Panc1 (cell line): ENCODE measurements around the gene SKOR1. TPM values are rescaled to one million over a fixed set of nuclear protein-coding genes. Genes with fewer than 3 reads are reported as not detected.

Experiments used
- ATAC-seq: fragments of 200-7000 bp; cut with Tn5 transposase; 2 replicates; pipeline ENCODE4 v1.9.1; 2020; ENCODE audit warnings: mild to moderate bottlenecking, moderate library complexity
- BruUV-seq: library from RNA; stranded (reverse); fragments of 400-500 nt; replicated peaks from 2 replicates; lab custom pipeline; 2021; lab: Mats Ljungman, UMichigan
- CTCF ChIA-PET: fragments of 300-600 bp; sonication (Branson Sonifier 250); formaldehyde crosslinking; loops from one replicate; lab custom pipeline; 2022; ENCODE audit warnings: antibody characterized with exemption; lab: Charles Lee
- POLR2A ChIA-PET: fragments of 300-600 bp; sonication (Branson Sonifier 250); formaldehyde crosslinking; loops from one replicate; lab custom pipeline; 2022; ENCODE audit warnings: antibody characterized with exemption; lab: Charles Lee
- DNase-seq: peaks from one replicate; pipeline ENCODE4 v3.0.0-alpha.2; 2010; ENCODE audit warnings: low read depth, low spot score
- H3K27ac ChIP-seq: 2 replicates; pipeline ENCODE4 v1.5.1; 2011; ENCODE audit warnings: mild to moderate bottlenecking, low read length, inconsistent platforms
- H3K27me3 ChIP-seq: fragments of 200-500 bp; sonication (Bioruptor generic); 2 replicates; pipeline ENCODE4 v1.6.0; 2014; ENCODE audit warnings: low read length, inconsistent platforms; ENCODE audit not compliant: control insufficient read depth, insufficient read depth
- H3K36me3 ChIP-seq: fragments of 200-500 bp; sonication (Bioruptor generic); 2 replicates; pipeline ENCODE4 v1.5.1; 2014; ENCODE audit warnings: inconsistent platforms, mild to moderate bottlenecking, low read length, moderate library complexity; ENCODE audit not compliant: control insufficient read depth, insufficient read depth
- H3K4me1 ChIP-seq: 2 replicates; pipeline ENCODE4 v1.5.1; 2011; ENCODE audit warnings: inconsistent platforms, mild to moderate bottlenecking, low read length, moderate library complexity; ENCODE audit not compliant: control insufficient read depth, insufficient read depth
- H3K4me3 ChIP-seq, 2 experiments: 2 replicates each; pipeline ENCODE4 v1.5.1; 2011 to 2012; ENCODE audit warnings: low read depth in 2 of 2, low read length in 2 of 2, mild to moderate bottlenecking in 2 of 2, inconsistent platforms in 1 of 2, moderate library complexity in 1 of 2
- H3K9me3 ChIP-seq: fragments of 200-500 bp; sonication (Bioruptor generic); 2 replicates; pipeline ENCODE4 v1.5.1; 2014; ENCODE audit warnings: low read depth, mild to moderate bottlenecking, inconsistent platforms, low read length, moderate library complexity; ENCODE audit not compliant: control insufficient read depth, insufficient read depth
- POLR2AphosphoS5 ChIP-seq: IDR thresholded peaks from 2 replicates; pipeline ENCODE4 v1.6.1; 2012; ENCODE audit warnings: mild to moderate bottlenecking, low read depth, low read length, moderate library complexity
- SIN3A ChIP-seq: IDR thresholded peaks from 2 replicates; pipeline ENCODE4 v1.6.1; 2012; ENCODE audit warnings: low read depth, mild to moderate bottlenecking, low read length, moderate library complexity, borderline replicate concordance; ENCODE audit not compliant: insufficient read depth
- TCF7L2 ChIP-seq: IDR thresholded peaks from 2 replicates; pipeline ENCODE4 v1.6.1; 2011; ENCODE audit warnings: mild to moderate bottlenecking, low read depth, low read length, inconsistent platforms
- in situ Hi-C: cut with HindIII; loops from 2 replicates; pipeline ENCODE4 v1.10.0; 2016; ENCODE audit warnings: low sequenced_read_pairs, low pct_unique_long_range_greater_than_20kb
- intact Hi-C: fragments of 100-400 bp; cut with micrococcal nuclease; formaldehyde crosslinking; loops from one replicate; pipeline ENCODE4 v1.10.0; 2022; ENCODE audit not compliant: unreplicated experiment
- total RNA-seq: library from RNA; stranded (reverse); gene quantifications from one replicate; pipeline ENCODE4 v1.2.1, GENCODE V29; 2021; ENCODE audit not compliant: unreplicated experiment
- TF ChIP-seq, protein P1 (sequence below): fragments of 450-650 bp; IDR thresholded peaks from 2 replicates; pipeline ENCODE4 v1.5.1; 2017; ENCODE audit warnings: mild to moderate bottlenecking
- TF ChIP-seq, protein P2 (sequence below), 2 experiments: IDR thresholded peaks; 2 replicates each; pipeline ENCODE4 v1.6.1; 2011 to 2012; ENCODE audit warnings: low read depth in 2 of 2, control low read depth in 1 of 2, low read length in 1 of 2, mild to moderate bottlenecking in 1 of 2, moderate library complexity in 1 of 2; ENCODE audit not compliant: insufficient read depth in 1 of 2

Gene SKOR1
- total RNA-seq, 1 experiment from 2014 or later, result 0.21 TPM

DNA sequence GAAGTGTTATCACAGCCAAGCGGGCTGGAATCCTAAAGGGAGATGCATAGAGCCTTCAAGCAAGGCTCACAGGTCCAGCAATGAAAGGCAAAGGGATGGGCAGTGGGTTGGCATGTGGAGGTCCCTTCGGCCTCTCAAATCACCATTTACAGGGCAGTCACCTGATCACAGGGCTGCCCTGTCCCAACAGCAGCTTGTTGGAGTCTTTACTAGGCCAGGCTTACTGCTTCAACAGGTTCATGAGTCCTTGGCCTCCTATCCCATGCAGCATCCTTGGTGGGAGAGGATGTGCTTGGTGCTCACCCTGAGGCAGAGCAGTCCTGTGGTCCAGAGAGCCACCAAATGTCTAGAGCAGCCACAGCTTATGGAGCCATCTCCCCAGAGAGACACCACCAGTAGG, 24.2 kb upstream of the SKOR1 start:
- TF ChIP-seq POLR2AphosphoS5, result no peak
- TF ChIP-seq TCF7L2, result no peak
- TF ChIP-seq SIN3A, result no peak
- TF ChIP-seq, protein P1, sequence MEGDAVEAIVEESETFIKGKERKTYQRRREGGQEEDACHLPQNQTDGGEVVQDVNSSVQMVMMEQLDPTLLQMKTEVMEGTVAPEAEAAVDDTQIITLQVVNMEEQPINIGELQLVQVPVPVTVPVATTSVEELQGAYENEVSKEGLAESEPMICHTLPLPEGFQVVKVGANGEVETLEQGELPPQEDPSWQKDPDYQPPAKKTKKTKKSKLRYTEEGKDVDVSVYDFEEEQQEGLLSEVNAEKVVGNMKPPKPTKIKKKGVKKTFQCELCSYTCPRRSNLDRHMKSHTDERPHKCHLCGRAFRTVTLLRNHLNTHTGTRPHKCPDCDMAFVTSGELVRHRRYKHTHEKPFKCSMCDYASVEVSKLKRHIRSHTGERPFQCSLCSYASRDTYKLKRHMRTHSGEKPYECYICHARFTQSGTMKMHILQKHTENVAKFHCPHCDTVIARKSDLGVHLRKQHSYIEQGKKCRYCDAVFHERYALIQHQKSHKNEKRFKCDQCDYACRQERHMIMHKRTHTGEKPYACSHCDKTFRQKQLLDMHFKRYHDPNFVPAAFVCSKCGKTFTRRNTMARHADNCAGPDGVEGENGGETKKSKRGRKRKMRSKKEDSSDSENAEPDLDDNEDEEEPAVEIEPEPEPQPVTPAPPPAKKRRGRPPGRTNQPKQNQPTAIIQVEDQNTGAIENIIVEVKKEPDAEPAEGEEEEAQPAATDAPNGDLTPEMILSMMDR, result no peak
- TF ChIP-seq, protein P2, sequence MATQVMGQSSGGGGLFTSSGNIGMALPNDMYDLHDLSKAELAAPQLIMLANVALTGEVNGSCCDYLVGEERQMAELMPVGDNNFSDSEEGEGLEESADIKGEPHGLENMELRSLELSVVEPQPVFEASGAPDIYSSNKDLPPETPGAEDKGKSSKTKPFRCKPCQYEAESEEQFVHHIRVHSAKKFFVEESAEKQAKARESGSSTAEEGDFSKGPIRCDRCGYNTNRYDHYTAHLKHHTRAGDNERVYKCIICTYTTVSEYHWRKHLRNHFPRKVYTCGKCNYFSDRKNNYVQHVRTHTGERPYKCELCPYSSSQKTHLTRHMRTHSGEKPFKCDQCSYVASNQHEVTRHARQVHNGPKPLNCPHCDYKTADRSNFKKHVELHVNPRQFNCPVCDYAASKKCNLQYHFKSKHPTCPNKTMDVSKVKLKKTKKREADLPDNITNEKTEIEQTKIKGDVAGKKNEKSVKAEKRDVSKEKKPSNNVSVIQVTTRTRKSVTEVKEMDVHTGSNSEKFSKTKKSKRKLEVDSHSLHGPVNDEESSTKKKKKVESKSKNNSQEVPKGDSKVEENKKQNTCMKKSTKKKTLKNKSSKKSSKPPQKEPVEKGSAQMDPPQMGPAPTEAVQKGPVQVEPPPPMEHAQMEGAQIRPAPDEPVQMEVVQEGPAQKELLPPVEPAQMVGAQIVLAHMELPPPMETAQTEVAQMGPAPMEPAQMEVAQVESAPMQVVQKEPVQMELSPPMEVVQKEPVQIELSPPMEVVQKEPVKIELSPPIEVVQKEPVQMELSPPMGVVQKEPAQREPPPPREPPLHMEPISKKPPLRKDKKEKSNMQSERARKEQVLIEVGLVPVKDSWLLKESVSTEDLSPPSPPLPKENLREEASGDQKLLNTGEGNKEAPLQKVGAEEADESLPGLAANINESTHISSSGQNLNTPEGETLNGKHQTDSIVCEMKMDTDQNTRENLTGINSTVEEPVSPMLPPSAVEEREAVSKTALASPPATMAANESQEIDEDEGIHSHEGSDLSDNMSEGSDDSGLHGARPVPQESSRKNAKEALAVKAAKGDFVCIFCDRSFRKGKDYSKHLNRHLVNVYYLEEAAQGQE (IDR thresholded peaks at IDR 0.05; ENCODE audit: insufficient read depth in 1 of 2, low read depth in 2 of 2, low read length in 1 of 2), result no peak
- Histone ChIP-seq H3K36me3 (no peaks in the 10 kb centered on the region), H3K4me1 (no peaks in the 10 kb centered on the region), H3K9me3 (no peaks in the 10 kb centered on the region), H3K27ac (no peak overlapping the region), H3K27me3 (no peaks in the 10 kb centered on the region), H3K4me3 (no peak overlapping the region)
- in situ Hi-C loops, result no loop called here
- ATAC-seq (no peak), DNase-seq (no peak)
- CTCF ChIA-PET, result no interaction called here
- POLR2A ChIA-PET, result no interaction called here
- no TSS peak for BruUV-seq
- intact Hi-C loops, result no loop called here

DNA sequence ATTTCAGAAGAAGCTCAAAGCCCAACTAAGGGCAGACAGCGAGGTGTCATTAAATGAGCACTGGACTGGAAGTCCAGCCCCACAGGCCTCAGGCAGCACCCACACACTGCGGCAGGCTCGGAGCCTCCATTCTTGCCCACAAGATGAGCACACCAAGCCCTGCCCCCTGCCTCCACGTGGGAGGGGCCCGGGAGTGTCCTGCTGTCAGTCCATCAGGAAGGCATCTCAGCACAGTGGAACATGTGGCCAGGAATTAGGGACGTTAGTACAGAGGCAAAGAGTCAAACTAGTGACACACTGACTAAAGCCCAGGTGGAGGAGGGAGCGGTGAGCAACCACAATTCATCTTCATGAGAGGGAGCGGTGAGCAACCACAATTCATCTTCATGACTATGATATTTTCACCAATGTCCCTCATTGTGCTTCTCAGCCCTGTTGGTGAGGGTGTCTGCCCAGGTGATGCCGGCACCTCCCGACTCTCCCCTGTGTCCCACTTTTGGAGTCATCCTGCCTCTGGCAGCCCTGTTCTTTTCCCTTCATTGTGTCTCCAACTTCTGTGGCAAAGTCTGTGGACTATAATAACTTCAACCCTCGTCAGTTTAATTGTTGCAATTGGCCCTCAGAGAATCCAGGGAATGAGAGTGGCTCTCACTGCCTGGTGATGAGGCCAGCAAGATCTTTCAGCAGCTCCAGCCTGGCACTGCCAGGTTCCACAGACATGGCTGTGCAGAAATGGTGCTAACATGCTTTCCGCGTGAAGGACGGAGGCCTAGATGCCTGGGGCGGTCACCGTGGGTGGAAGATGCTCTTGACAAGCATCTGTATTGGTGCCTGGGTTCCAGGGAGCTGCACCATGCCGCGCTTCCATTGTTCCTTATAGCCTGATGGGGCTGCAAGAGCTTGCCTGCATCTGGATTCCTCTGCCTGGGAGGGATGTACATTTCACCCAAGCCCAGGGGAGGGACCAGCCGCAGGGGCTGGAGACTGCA, 23.1 kb upstream of the SKOR1 start:
- DNase-seq (no peak), ATAC-seq (no peak)
- ChIA-PET CTCF (no interaction called here), POLR2A (no interaction called here)
- in situ Hi-C loops (no loop called here), intact Hi-C loops (no loop called here)
- Histone ChIP-seq H3K27ac (no peak overlapping the region), H3K27me3 (no peaks in the 10 kb centered on the region), H3K4me3 (no peak overlapping the region), H3K4me1 (no peaks in the 10 kb centered on the region), H3K36me3 (no peaks in the 10 kb centered on the region), H3K9me3 (no peaks in the 10 kb centered on the region)
- TF ChIP-seq, protein P2 (IDR thresholded peaks at IDR 0.05; ENCODE audit: insufficient read depth in 1 of 2, low read depth in 2 of 2, low read length in 1 of 2), result no peak
- BruUV-seq, result no TSS peak
